ENCODE measurements around the gene NAXE.
"Not testable (repeated sequence)": the region's sequence is repeated elsewhere in the genome, so short reads cannot be mapped to it uniquely, and the experiment has no call there.

- TF ChIP-seq ZFP3 (CRISPR knock-in tag; IDR thresholded peaks at IDR 0.05); ZFP30 (CRISPR knock-in tag; IDR thresholded peaks at IDR 0.05); TSHZ2 (CRISPR knock-in tag; IDR thresholded peaks at IDR 0.05); POU6F1 (CRISPR knock-in tag; IDR thresholded peaks at IDR 0.05; ENCODE audit: borderline replicate concordance, low read depth); PATZ1 (CRISPR knock-in tag; IDR thresholded peaks at IDR 0.05; ENCODE audit: borderline replicate concordance); GLIS3 (CRISPR knock-in tag; IDR thresholded peaks at IDR 0.05): not testable (repeated sequence)
Observed at GRCh38 chr1:156607344-156607743, 15.8 kb downstream of the NAXE start.

Measured in SK-N-SH treated with all-trans-retinoic acid at 6 μM for 48 hours (cell line).